SK-N-DZ (cell line): ENCODE results near the gene HEPH.
"Not testable (repeated sequence)": the region's sequence is repeated elsewhere in the genome, so short reads cannot be mapped to it uniquely, and the experiment has no call there.

Experiments used
- DNase-seq: peaks from one replicate; pipeline ENCODE4 v3.0.0-alpha.2; 2015; ENCODE audit warnings: low spot score

The HEPH gene

DNA sequence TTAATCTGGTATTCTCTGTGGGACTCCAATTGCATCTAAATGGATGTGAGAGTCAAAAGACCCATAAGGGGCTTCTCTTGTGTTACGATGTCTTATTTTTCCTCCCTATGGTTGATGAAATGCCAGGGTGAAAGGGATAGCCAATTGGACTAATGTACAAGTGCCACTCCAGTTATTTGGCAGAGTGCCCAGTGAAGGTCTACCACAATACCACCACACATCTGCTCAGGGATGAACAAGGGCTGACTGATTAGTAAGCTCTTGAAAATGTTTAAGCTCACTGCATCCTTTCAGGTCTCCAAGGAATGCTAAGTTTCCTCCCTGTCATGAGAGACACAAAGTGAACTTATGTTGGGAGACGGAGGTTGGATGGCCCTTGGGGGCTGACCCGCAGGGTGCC is 57.8 kb downstream of the HEPH start:
- no peak for DNase-seq

DNA sequence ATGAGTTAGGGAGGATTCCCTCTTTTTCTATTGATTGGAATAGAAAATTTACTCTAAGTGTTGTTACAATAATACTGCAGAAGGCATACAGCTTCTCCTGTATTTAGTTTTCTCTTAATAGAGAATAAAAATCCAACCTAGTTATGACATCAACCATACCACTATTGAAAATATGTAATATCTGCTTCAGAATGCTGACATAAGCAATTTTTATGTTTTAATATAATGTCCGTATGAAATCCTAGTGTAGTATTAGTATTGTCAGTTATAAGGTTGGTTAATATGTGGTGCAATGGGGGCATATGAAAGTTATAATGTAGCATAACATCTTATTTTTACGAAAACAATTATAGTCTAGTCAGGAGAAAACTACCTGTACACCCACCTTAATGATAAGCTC is 68.2 kb downstream of the HEPH start:
- no peak for DNase-seq

DNA sequence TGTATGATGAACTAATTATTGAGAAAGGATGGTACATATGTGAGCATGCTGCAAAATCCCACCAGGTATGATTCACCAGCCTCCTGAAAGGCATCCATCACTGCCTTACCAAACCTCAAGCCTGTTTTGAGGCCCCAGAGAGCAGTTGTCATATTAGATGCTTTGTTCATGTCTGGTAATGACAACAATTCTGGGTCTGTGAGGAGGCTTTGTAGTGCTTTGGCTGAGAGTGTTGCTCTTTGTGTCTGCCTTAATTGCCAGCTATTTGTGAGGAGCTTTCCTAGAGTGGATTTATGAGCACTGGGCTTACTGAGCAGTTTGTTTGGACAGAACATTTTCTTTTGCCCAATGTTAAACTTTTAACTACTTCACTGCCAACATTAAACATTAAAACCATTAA is 69.2 kb downstream of the HEPH start:
- no peak for DNase-seq

DNA sequence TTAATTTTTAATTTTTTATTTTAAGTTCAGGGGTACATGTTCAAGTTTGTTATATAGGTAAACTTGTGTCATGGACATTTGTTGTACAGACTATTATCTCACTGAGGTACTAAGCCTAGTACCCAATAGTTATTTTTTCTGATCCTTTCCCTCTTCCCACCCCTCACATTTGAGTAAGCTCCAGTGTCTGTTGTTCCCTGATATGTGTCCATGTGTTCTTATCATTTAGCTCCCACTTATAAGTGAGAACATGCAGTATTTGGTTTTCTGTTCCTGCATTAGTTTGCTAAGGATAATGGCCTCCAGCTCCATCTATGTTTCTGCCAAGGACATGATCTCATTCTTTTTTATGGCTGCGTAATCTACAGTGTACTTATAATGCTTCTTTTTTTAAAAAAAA is 69.9 kb downstream of the HEPH start:
- DNase-seq = not testable (repeated sequence)

DNA sequence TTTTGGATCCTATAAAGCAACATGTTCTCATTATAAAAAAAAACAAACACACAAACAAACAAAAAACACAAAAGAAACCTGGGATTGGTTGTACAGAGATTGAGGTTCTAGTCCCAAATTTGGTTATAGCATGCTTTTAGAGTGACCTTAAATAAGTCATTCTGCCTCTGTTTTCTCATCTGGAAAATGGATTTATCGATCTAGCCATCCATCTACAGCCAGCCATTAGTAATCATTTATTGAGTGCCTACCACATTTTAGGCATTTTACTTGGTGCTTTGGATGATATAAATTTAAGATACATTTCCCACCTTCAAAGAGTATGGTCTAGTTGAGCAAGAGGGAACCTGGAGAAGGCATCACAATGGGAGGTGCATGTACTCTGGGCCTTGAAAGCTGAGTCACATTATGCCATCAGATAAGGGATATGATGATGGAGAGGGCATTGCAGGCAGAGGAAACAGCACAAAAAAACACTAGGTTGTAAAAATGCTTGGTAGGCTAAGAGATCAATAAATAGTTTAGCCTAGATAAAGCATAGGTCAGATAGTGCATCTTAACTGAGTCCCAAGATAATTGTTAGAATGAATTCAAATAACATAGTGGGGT is 91.4 kb downstream of the HEPH start:
- no peak for DNase-seq

DNA sequence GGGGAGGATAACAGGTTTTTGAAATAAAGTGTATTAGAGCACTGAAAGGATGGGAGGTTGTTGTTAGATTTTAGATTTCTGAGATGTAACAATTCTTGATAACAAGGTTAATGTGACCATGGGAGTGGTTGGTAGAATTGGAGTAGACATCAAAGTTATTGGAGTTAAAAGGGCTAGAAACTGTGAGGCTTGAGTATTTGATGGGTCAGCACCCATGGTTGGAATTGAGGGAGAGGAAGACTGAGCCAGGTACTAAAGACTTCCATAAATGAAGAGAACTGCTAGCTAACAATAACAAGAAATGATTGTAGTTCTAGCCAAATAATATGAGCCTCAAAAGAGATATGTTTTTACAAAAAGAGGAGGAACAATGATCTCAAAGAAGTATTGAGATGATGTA is 98.8 kb downstream of the HEPH start:
- DNase-seq = no peak
